ENCODE data around the gene ITGA5.

The ITGA5 gene

GRCh38 chr12:54411391-54412241 is 7.5 kb downstream of the ITGA5 start:
- peak; percentile 99 for DNase-seq (ENCODE audit: low read depth)

DNA sequence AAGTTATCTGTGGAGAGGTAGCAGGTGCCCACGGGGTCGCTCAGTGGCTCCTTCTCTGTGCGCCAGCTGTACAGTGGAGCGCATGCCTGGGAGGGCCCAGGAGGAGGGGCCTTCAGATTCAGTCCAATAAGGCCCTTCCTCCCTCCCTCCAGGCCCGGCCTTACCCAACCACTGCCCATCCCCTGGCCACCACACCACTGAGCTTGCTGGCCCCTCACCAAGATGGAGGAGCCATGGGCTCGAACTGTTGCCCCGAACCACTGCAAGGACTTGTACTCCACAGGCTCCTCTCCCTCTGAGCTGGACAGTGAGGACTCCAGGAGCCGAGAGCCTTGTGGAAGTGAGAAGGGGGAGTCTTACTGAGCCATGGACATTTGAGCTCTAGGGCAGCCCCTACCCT is 9.8 kb downstream of the ITGA5 start:
- DNase-seq (ENCODE audit: low read depth): no peak

- DNase-seq (ENCODE audit: low read depth): no peak
These were observed 11.7 kb downstream of the ITGA5 start for GRCh38 chr12:54407183-54407905.

DNA sequence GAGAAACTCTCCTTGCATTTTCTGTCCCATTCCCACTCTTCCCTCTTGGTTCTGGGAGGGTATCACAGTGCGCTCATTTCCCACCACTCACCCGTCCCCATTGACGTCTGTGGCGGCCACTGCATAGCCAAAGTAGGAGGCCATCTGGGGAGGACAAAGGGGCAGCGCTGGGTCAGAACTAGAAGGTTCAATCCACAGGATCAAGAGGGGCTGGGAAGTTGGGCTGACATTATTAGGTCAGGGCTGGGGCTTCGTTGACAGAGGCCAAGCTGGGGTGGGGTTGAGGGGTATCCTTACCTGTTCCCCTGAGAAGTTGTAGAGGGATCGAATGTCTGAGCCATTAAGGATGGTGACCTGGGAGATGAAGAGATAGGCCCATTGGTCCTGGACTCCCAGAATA is 13.5 kb downstream of the ITGA5 start:
- no peak for DNase-seq (ENCODE audit: low read depth)

GRCh38 chr12:54405106-54405505 is 14.0 kb downstream of the ITGA5 start:
- no peak for DNase-seq (ENCODE audit: low read depth)

- DNase-seq (ENCODE audit: low read depth): peak; percentile 56
These were observed 14.7 kb downstream of the ITGA5 start for GRCh38 chr12:54404061-54405004.

DNA sequence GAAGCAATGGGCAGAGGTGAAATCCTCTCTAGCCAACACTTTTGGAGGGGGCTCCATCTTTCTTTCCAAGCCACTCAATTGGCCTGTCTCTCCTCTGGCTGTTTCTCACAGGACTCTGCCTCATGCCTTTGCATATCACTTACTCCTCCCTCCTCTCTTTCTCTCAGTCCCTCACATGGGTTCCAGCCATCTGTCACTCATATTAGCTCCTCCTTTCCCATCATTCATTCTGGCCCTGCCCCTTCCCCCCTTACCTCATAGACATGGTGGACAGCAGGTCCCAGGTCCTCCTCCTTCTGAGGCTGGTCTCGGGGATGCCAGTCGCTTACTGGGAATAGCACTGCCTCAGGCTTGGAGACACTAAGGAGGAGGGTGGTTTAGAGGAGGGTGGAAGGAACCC is 17.9 kb downstream of the ITGA5 start:
- no peak for DNase-seq (ENCODE audit: low read depth)

- peak; percentile 88 for DNase-seq (ENCODE audit: low read depth)
These were observed 19.9 kb downstream of the ITGA5 start for GRCh38 chr12:54398995-54399793.

DNA sequence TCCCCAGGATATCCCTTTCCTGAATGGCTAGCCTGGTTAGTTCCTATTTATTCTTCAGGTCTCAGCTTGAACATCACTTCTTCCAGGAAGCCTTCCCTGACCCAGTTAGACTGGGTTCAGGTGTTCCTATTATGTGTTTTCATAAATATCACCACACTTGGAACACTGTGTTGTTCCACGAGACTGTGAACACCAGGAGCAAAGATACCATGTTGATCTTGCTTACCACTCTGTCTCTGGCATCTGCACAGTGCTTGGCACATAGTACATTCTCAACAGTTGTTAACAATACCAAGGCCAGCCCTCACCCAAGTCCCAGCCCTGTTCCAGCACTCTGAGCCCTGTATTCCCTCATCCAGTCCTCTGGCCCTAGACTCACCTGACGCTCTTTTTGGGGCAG is 20.8 kb downstream of the ITGA5 start:
- no peak for DNase-seq (ENCODE audit: low read depth)

- no peak for DNase-seq (ENCODE audit: low read depth)
These were observed 21.9 kb downstream of the ITGA5 start for GRCh38 chr12:54397157-54397556.

GRCh38 chr12:54395545-54395944 is 23.5 kb downstream of the ITGA5 start:
- DNase-seq (ENCODE audit: low read depth): no peak

DNA sequence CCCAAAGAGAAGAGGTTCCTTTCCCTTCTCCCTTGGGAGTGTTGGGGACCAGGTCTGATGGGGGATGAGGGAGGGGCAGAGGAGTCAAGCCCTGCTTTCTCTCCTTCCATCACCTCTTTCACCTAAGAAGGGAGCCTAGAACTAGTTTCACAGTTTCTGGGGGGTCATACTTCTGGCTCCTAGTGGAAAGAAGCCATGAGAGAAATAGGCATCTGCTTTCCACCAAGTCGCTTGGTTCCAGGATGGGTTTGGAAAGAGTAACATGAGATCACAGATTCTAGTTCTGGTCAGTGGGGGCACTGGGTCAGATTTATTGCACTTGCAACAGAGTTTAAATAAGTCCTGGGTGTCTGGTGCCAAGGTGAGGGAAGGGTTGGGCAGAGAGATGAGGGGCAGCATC is 24.1 kb downstream of the ITGA5 start:
- DNase-seq (ENCODE audit: low read depth): no peak

DNA sequence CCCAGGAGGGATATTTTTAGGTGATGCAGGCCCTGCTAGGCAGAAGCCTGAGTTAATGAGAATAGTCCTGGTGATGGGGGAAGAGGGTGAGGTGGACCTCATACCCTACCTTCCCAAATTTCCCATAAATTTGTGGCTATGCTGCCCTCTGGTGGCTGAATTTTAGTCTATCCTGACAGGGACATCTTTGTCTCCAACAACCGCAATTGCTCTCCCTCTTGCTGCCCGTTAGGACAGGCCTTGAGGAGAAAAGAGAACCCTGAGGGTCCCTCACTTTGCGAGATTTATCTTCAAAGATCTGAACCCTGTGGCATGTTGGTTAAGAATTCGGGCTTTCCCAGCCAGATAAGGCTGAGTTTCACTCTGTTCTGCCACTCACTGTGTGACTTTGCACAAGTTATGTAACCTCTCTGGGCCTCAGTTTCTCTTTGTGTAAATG is 24.8 kb downstream of the ITGA5 start:
- peak; percentile 67 for DNase-seq (ENCODE audit: low read depth)

- DNase-seq (ENCODE audit: low read depth): no peak
These were observed 25.3 kb downstream of the ITGA5 start for GRCh38 chr12:54393743-54394142.

DNA sequence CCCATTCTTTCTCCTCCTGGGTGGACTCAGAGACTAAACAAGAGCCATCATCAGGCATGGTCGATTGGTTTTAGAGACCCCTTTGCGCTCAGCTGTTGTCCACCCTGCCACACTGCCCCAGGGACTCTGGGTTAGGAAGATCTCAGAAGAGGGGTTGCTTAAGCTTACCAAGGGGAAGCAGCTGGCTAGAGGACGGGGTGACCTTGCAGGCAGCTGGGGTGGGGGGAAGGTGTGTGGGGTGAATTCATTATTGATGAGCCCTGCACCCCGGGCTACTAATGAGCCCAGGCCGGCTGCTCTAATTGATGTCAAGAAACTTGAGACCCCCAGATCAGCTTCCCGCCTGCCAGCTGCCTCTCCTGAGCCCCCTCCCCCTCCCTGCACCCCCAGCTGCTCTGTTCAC is 25.9 kb downstream of the ITGA5 start:
- DNase-seq (ENCODE audit: low read depth): no peak

DNA sequence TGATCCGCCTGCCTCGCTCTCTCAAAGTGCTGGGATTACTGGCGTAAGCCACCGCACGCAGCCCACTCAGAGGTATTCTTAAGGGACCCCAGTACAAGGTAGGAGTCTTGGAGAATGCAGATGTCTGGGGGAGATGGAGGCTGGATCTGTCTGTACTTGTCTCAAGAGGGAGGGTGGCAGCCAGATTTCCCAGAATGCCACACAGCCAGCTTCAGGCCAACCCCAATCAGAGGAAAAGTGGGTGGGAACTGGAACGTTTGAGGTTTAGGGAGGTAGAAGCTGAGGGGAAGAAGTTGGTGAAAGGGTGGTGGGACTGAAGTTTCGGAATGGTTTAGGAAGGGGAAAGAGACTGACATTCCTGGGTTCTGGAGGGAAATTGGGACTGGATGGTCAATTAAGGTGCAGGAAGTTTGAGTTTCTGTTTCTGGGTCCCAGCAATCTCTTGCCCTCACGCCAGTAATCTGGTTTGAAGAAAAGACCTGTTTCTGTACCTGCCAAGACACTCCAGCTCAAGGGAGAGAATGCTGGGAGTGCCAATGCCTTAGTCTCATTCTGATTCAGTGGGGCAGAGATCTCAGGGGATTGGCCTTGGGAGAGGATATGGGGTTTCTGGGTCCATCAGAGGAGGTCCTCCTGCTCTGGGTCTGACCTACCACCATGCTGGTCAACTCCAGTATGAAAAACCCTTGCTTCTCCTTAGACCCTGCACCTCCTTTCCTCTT is 26.4 kb downstream of the ITGA5 start:
- DNase-seq (ENCODE audit: low read depth): no peak

GRCh38 chr12:54390668-54391551 is 28.2 kb downstream of the ITGA5 start:
- no peak for DNase-seq (ENCODE audit: low read depth)

DNA sequence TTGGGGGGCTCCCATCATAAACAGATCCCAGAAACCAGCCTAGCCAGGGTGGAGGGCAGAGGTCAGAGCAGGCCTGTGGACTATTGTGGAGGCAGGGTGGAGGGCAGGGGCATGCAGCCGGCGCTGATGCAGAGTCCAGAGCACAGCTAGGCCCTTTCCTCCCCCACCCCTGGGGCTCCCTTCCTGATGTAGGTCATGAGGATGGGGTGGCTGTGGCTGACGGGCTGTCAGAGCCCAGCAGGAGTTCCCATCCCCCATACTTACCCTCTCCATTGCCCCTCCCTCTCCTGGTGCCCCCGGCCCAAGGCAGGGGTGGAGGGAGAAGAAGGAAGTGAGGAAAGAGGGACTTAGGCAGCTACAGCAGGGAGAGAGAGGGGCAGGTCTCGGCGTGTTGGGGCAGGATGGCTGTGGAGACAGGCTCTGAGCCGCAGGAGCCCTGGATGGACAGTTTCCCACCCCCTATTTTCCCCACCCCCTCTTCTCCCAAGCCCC is 28.8 kb downstream of the ITGA5 start:
- DNase-seq (ENCODE audit: low read depth): no peak

DNA sequence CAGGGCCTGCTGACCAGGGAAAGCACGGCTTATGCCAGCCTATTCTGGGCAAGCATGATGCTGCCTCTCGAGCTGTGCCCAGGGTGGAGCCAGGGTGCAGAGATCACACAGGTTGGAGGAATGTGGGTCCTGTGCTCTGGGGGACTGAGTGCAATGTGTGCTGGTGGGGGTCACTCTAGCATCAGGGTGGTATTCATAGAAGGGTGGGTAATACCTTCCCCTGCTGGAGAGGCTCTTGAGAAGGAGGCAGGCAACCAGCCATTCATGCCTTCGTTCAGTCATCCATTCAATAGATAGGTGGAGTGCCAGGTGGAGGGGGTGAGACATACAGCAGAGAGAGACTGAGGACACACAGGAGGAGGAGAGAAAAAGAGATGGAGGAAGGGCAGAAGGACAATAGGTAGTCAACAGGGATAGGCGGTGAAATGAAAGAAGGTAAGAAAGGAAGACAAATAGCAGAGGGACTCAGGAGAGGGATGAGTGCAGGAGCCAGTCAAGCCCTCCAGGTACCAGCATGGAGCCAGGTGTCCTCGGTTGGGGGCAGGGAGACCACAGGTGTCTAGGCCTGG is 29.4 kb downstream of the ITGA5 start:
- no peak for DNase-seq (ENCODE audit: low read depth)
